Measurements from ENCODE around the gene CDC14A. TPM values are rescaled to one million over a fixed set of nuclear protein-coding genes. Genes with fewer than 3 reads are reported as not detected.

Gene CDC14A, protein sequence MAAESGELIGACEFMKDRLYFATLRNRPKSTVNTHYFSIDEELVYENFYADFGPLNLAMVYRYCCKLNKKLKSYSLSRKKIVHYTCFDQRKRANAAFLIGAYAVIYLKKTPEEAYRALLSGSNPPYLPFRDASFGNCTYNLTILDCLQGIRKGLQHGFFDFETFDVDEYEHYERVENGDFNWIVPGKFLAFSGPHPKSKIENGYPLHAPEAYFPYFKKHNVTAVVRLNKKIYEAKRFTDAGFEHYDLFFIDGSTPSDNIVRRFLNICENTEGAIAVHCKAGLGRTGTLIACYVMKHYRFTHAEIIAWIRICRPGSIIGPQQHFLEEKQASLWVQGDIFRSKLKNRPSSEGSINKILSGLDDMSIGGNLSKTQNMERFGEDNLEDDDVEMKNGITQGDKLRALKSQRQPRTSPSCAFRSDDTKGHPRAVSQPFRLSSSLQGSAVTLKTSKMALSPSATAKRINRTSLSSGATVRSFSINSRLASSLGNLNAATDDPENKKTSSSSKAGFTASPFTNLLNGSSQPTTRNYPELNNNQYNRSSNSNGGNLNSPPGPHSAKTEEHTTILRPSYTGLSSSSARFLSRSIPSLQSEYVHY
- 1.4 to 2.3 TPM (median 1.5 TPM) in 3 replicates for total RNA-seq
- long read RNA-seq: 0 reads

GRCh38 chr1:100352267-100353070, at the start of gene CDC14A:
Gene CDC14A (plus strand): TSS chr1:100352506. CDS start chr1:100352955, 449 bp downstream.
- Mint-ChIP-seq H3K36me3 (ENCODE audit: low read depth) (no peaks in the 10 kb centered on the region), H3K27me3 (ENCODE audit: low read depth) (no peaks in the 10 kb centered on the region), H3K9me3 (ENCODE audit: low read depth) (no peaks in the 10 kb centered on the region), H3K27ac (ENCODE audit: unreplicated experiment) (peak within 1 kb of the TSS; percentile 91), H3K4me3 (ENCODE audit: unreplicated experiment) (peak within 1 kb of the TSS; percentile 86), H3K4me1 (ENCODE audit: low read depth) (peaks cover 31% of the 10 kb centered on the region)
- TF ChIP-seq CTCF (IDR thresholded peaks at IDR 0.05): peak; percentile 3
- peak; percentile 98 for DNase-seq (ENCODE audit: low spot score)

GRCh38 chr1:100302739-100303138, 49.6 kb upstream of the CDC14A start:
- H3K4me1 Mint-ChIP-seq (ENCODE audit: low read depth): no peaks in the 10 kb centered on the region
- DNase-seq (ENCODE audit: low spot score): no peak
- no peak overlapping the region for H3K27ac Mint-ChIP-seq (ENCODE audit: unreplicated experiment)
- no peak overlapping the region for H3K4me3 Mint-ChIP-seq (ENCODE audit: unreplicated experiment)
- TF ChIP-seq CTCF (IDR thresholded peaks at IDR 0.05): no peak
- H3K27me3 Mint-ChIP-seq (ENCODE audit: low read depth): no peaks in the 10 kb centered on the region
- no peaks in the 10 kb centered on the region for H3K36me3 Mint-ChIP-seq (ENCODE audit: low read depth)
- H3K9me3 Mint-ChIP-seq (ENCODE audit: low read depth): peaks cover 4% of the 10 kb centered on the region

DNA sequence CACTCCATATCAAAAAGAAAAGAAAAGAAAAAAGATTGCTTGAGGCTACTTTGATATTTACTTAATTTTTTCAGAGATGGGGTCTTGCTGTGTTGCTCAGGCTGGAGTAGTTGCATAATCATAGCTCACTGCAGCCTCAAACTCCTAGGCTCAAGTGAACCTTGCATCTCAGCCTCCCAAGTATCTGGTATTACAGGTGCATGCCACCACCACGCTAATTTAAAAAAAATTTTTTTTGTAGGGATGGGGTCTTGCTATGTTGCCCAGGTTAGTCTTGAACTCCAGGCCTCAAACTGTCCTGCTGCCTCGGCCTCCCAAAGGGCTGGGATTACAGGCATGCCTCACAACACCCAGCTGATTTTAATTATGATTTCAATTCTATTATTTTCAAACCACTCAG, 48.1 kb upstream of the CDC14A start:
- no peak for TF ChIP-seq CTCF (IDR thresholded peaks at IDR 0.05)
- Mint-ChIP-seq H3K9me3 (ENCODE audit: low read depth) (peaks cover 4% of the 10 kb centered on the region), H3K27me3 (ENCODE audit: low read depth) (no peaks in the 10 kb centered on the region), H3K27ac (ENCODE audit: unreplicated experiment) (no peak overlapping the region), H3K4me1 (ENCODE audit: low read depth) (no peaks in the 10 kb centered on the region), H3K4me3 (ENCODE audit: unreplicated experiment) (no peak overlapping the region), H3K36me3 (ENCODE audit: low read depth) (no peaks in the 10 kb centered on the region)
- no peak for DNase-seq (ENCODE audit: low spot score)

DNA sequence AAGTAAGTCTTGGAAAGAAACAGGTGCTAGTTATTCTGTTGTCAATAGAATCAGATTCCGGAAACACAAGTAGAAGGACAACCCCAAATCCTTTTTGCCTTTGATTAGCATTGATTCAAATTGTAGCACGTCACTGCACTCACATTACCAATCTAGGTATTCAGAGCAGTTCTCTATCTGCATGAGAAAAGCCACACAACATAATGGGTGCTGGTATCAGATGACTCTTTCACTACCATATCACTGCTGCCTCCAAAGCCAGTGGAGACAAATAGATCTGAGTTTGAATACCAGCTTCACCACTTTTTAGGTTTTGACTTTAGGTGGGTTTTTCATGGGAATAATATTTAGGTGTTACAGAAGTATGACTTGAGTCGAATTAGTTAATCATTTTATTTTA, 47.4 kb upstream of the CDC14A start:
- no peak for TF ChIP-seq CTCF (IDR thresholded peaks at IDR 0.05)
- no peaks in the 10 kb centered on the region for H3K4me1 Mint-ChIP-seq (ENCODE audit: low read depth)
- no peak for DNase-seq (ENCODE audit: low spot score)
- peaks cover 2% of the 10 kb centered on the region for H3K36me3 Mint-ChIP-seq (ENCODE audit: low read depth)
- H3K27me3 Mint-ChIP-seq (ENCODE audit: low read depth): no peaks in the 10 kb centered on the region
- no peak overlapping the region for H3K27ac Mint-ChIP-seq (ENCODE audit: unreplicated experiment)
- peaks cover 6% of the 10 kb centered on the region for H3K9me3 Mint-ChIP-seq (ENCODE audit: low read depth)
- H3K4me3 Mint-ChIP-seq (ENCODE audit: unreplicated experiment): no peak overlapping the region

DNA sequence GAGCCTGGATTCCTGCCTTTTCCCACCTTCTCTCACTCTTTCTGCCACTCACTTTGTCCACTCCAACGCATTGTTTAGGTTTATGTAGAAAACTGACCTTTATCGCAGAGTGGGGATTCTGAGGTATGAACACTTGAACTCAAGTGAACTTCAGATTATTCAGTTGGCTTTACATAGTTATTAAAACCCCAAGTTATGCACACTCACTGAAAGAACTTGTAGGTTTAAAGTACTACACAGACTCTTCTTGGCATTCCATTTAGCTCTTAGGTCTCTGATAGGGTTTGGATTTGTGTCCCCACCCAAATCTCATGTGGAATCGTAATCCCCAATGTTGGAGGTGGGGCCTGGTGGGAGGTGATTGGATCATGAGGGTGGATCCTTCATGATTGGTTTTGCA, 46.4 kb upstream of the CDC14A start:
- no peak for TF ChIP-seq CTCF (IDR thresholded peaks at IDR 0.05)
- Mint-ChIP-seq H3K9me3 (ENCODE audit: low read depth) (peaks cover 9% of the 10 kb centered on the region), H3K27ac (ENCODE audit: unreplicated experiment) (no peak overlapping the region), H3K27me3 (ENCODE audit: low read depth) (no peaks in the 10 kb centered on the region), H3K4me1 (ENCODE audit: low read depth) (no peaks in the 10 kb centered on the region), H3K4me3 (ENCODE audit: unreplicated experiment) (no peak overlapping the region), H3K36me3 (ENCODE audit: low read depth) (peaks cover 4% of the 10 kb centered on the region)
- no peak for DNase-seq (ENCODE audit: low spot score)

Data from chondrocyte (in vitro differentiated cells).